HG02970 (cell line): Measurements from ENCODE around the gene PDE8B.

Experiments used
- ATAC-seq: cut with Tn5 transposase; IDR thresholded peaks from one replicate; pipeline ENCODE4 v1.9.1; 2021; ENCODE audit warnings: mild to moderate bottlenecking, moderate library complexity, moderate number of reproducible peaks; ENCODE audit not compliant: unreplicated experiment, low FRiP score

The PDE8B gene

GRCh38 chr5:77282337-77283027, 72.0 kb downstream of the PDE8B start:
- no peak for ATAC-seq

GRCh38 chr5:77285251-77285841, 74.9 kb downstream of the PDE8B start:
- no peak for ATAC-seq

- no peak for ATAC-seq
Observed at GRCh38 chr5:77292026-77292757, 81.7 kb downstream of the PDE8B start.

- ATAC-seq: no peak
Observed at GRCh38 chr5:77294185-77294584, 83.7 kb downstream of the PDE8B start.

- ATAC-seq: no peak
Observed at GRCh38 chr5:77295863-77296378, 85.4 kb downstream of the PDE8B start.

- ATAC-seq: no peak
Observed at GRCh38 chr5:77298146-77298545, 87.7 kb downstream of the PDE8B start.

GRCh38 chr5:77300451-77300850, 90.0 kb downstream of the PDE8B start:
- no peak for ATAC-seq

- ATAC-seq: no peak
Observed at GRCh38 chr5:77301447-77301883, 91.0 kb downstream of the PDE8B start.

GRCh38 chr5:77302247-77302646, 91.8 kb downstream of the PDE8B start:
- ATAC-seq: no peak

GRCh38 chr5:77302653-77303052, 92.2 kb downstream of the PDE8B start:
- ATAC-seq: no peak

GRCh38 chr5:77304388-77304787, 93.9 kb downstream of the PDE8B start:
- no peak for ATAC-seq

GRCh38 chr5:77305222-77305846, 94.9 kb downstream of the PDE8B start:
- ATAC-seq: no peak

- no peak for ATAC-seq
Observed at GRCh38 chr5:77305956-77306355, 95.5 kb downstream of the PDE8B start.

GRCh38 chr5:77306531-77306930, 96.1 kb downstream of the PDE8B start:
- no peak for ATAC-seq

GRCh38 chr5:77308154-77308960, 97.9 kb downstream of the PDE8B start:
- ATAC-seq: no peak

GRCh38 chr5:77309140-77309539, 98.7 kb downstream of the PDE8B start:
- no peak for ATAC-seq

- ATAC-seq: no peak
Observed at GRCh38 chr5:77310494-77311213, 100.2 kb downstream of the PDE8B start.

GRCh38 chr5:77311214-77311571, 100.7 kb downstream of the PDE8B start:
- no peak for ATAC-seq

GRCh38 chr5:77312413-77312812, 101.9 kb downstream of the PDE8B start:
- no peak for ATAC-seq
